Smooth muscle cell (in vitro differentiated cells): Measurements from ENCODE around the gene INTS15. TPM values are rescaled to one million over a fixed set of nuclear protein-coding genes. Genes with fewer than 3 reads are reported as not detected.

ENCODE experiments used
- DNase-seq: peaks from one replicate; lab custom pipeline; 2025; ENCODE audit not compliant: unreplicated experiment; lab: John Stamatoyannopoulos, UW
- H2AFZ ChIP-seq: fragments of 200-600 bp; sonication (generic); 2 replicates; pipeline ENCODE4 v1.6.0; 2016; ENCODE audit warnings: antibody characterized with exemption, low read depth, mild to moderate bottlenecking
- H3F3A ChIP-seq: fragments of 200-600 bp; sonication (generic); 2 replicates; pipeline ENCODE4 v1.6.0; 2017; ENCODE audit warnings: antibody characterized with exemption, low read depth
- H3K27ac ChIP-seq: fragments of 200-600 bp; sonication (generic); 2 replicates; pipeline ENCODE4 v1.5.1; 2016; ENCODE audit warnings: low read depth, mild to moderate bottlenecking
- H3K27me3 ChIP-seq: fragments of 200-600 bp; sonication (generic); 2 replicates; pipeline ENCODE4 v1.6.1; 2016; ENCODE audit warnings: low read depth, mild to moderate bottlenecking
- H3K36me3 ChIP-seq: fragments of 200-600 bp; sonication (generic); 2 replicates; pipeline ENCODE4 v1.5.1; 2016; ENCODE audit warnings: low read depth
- H3K4me1 ChIP-seq: fragments of 200-600 bp; sonication (generic); 2 replicates; pipeline ENCODE4 v1.5.1; 2016; ENCODE audit warnings: low read depth
- H3K4me2 ChIP-seq: fragments of 200-600 bp; sonication (generic); 2 replicates; pipeline ENCODE4 v1.6.0; 2016; ENCODE audit warnings: mild to moderate bottlenecking
- H3K4me3 ChIP-seq: fragments of 200-600 bp; sonication (generic); 2 replicates; pipeline ENCODE4 v1.5.1; 2016; ENCODE audit warnings: mild to moderate bottlenecking
- H3K79me2 ChIP-seq: fragments of 200-600 bp; sonication (generic); 2 replicates; pipeline ENCODE4 v1.6.0; 2016; ENCODE audit warnings: low read depth, mild to moderate bottlenecking
- H3K9ac ChIP-seq: fragments of 200-600 bp; sonication (generic); 2 replicates; pipeline ENCODE4 v1.6.0; 2016; ENCODE audit warnings: low read depth
- H3K9me3 ChIP-seq: fragments of 200-600 bp; sonication (generic); replicated peaks from 2 replicates; pipeline ENCODE4 v1.5.1; 2016; ENCODE audit warnings: low read depth
- H4K20me1 ChIP-seq: fragments of 200-600 bp; sonication (generic); 2 replicates; pipeline ENCODE4 v1.6.0; 2016; ENCODE audit warnings: low read depth
- WGBS: methylation state at CpG from one replicate; pipeline ENCODE4 v1.1.7; 2016; ENCODE audit warnings: low lambda C conversion rate; 5-methylcytosine and 5-hydroxymethylcytosine counted together
- polyA plus RNA-seq: library from polyadenylated mRNA; unstranded; fragments of >200 nt; fragmentation: Nextera tagmentation; extraction: Ambion mirVana; gene quantifications from 2 replicates; pipeline ENCODE4 v1.2.1, GENCODE V29; 2016
- total RNA-seq: library from RNA; depleted of rRNA; stranded (reverse); fragments of >200 nt; gene quantifications from 2 replicates; pipeline ENCODE4 v1.2.3, GENCODE V29; 2014
- TF ChIP-seq, protein P1 (sequence below): fragments of 200-600 bp; sonication (generic); IDR thresholded peaks from 2 replicates; pipeline ENCODE4 v1.5.1; 2017; ENCODE audit warnings: borderline replicate concordance, mild to moderate bottlenecking, antibody characterized with exemption; ENCODE audit not compliant: insufficient read depth, poor library complexity, severe bottlenecking

Gene INTS15
- total and polyA plus RNA-seq, 2 experiments from 2014 or later, result 14.7 to 25.9 TPM

GRCh38 chr7:6606866-6607583, 17.2 kb downstream of the INTS15 start:
- no peak for DNase-seq
- 97% methylated on average over 22 of the region's 36 CpGs for WGBS
- no peaks in the 10 kb centered on the region for H3K4me1 ChIP-seq
- H3K4me3 ChIP-seq, result no peak overlapping the region
- H3K79me2 ChIP-seq, result no peaks in the 10 kb centered on the region
- H3K9ac ChIP-seq, result no peak overlapping the region
- H3K36me3 ChIP-seq, result no peaks in the 10 kb centered on the region
- no peak overlapping the region for H3K4me2 ChIP-seq
- no peaks in the 10 kb centered on the region for H3K27me3 ChIP-seq
- H4K20me1 ChIP-seq, result no peaks in the 10 kb centered on the region
- no peak overlapping the region for H3K27ac ChIP-seq
- no peaks in the 10 kb centered on the region for H3K9me3 ChIP-seq
- H3F3A ChIP-seq, result no peaks in the 10 kb centered on the region
- H2AFZ ChIP-seq, result no peak overlapping the region
- TF ChIP-seq, protein P1, sequence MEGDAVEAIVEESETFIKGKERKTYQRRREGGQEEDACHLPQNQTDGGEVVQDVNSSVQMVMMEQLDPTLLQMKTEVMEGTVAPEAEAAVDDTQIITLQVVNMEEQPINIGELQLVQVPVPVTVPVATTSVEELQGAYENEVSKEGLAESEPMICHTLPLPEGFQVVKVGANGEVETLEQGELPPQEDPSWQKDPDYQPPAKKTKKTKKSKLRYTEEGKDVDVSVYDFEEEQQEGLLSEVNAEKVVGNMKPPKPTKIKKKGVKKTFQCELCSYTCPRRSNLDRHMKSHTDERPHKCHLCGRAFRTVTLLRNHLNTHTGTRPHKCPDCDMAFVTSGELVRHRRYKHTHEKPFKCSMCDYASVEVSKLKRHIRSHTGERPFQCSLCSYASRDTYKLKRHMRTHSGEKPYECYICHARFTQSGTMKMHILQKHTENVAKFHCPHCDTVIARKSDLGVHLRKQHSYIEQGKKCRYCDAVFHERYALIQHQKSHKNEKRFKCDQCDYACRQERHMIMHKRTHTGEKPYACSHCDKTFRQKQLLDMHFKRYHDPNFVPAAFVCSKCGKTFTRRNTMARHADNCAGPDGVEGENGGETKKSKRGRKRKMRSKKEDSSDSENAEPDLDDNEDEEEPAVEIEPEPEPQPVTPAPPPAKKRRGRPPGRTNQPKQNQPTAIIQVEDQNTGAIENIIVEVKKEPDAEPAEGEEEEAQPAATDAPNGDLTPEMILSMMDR, result no peak

- whole genome bisulfite sequencing, result 98% methylated on average over 23 of the region's 38 CpGs
- H3K9ac ChIP-seq, result no peak overlapping the region
- H4K20me1 ChIP-seq, result no peaks in the 10 kb centered on the region
- H3K9me3 ChIP-seq, result no peaks in the 10 kb centered on the region
- H3K27me3 ChIP-seq, result no peaks in the 10 kb centered on the region
- H2AFZ ChIP-seq, result no peak overlapping the region
- no peak for DNase-seq
- H3F3A ChIP-seq, result no peaks in the 10 kb centered on the region
- TF ChIP-seq, protein P1, result no peak
- H3K4me3 ChIP-seq, result no peak overlapping the region
- H3K4me1 ChIP-seq, result no peaks in the 10 kb centered on the region
- H3K27ac ChIP-seq, result no peak overlapping the region
- no peaks in the 10 kb centered on the region for H3K36me3 ChIP-seq
- no peaks in the 10 kb centered on the region for H3K79me2 ChIP-seq
- no peak overlapping the region for H3K4me2 ChIP-seq
These were observed 17.8 kb downstream of the INTS15 start for GRCh38 chr7:6607651-6608051.

DNA sequence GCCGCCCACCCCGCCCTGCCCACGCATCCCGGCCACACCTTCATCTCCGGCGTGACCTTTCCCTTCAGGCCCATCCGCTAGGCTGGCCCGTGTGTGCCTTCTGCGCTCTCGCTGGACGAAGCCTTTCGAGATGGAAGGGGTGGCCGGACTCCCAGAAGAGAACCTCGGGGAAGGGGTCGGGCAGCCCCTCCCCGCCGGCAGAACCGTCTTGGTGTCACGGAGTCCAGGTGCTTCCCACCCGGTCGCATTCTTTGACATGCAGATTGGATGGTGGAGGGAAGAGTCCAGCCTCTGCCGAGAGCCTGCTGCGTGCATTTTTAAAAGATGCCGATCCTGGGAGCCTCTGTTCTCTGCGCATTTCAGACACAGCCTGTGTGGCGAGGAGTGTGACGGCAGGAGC, 18.3 kb downstream of the INTS15 start:
- TF ChIP-seq, protein P1, result no peak
- Histone ChIP-seq H3F3A (no peaks in the 10 kb centered on the region), H3K4me1 (no peaks in the 10 kb centered on the region), H3K79me2 (no peaks in the 10 kb centered on the region), H3K4me2 (no peak overlapping the region), H2AFZ (no peak overlapping the region), H3K9me3 (no peaks in the 10 kb centered on the region), H3K27me3 (no peaks in the 10 kb centered on the region), H4K20me1 (no peaks in the 10 kb centered on the region), H3K36me3 (no peaks in the 10 kb centered on the region), H3K9ac (no peak overlapping the region), H3K4me3 (no peak overlapping the region), H3K27ac (no peak overlapping the region)
- 91% methylated on average over 16 of the region's 27 CpGs for WGBS
- DNase-seq, result no peak

- Histone ChIP-seq H2AFZ (no peak overlapping the region), H3K4me3 (no peak overlapping the region), H4K20me1 (no peaks in the 10 kb centered on the region), H3K27ac (no peak overlapping the region), H3K4me2 (no peak overlapping the region), H3K9me3 (no peaks in the 10 kb centered on the region), H3K4me1 (no peaks in the 10 kb centered on the region), H3K36me3 (no peaks in the 10 kb centered on the region), H3K9ac (no peak overlapping the region), H3K27me3 (no peaks in the 10 kb centered on the region), H3F3A (no peaks in the 10 kb centered on the region), H3K79me2 (no peaks in the 10 kb centered on the region)
- 98% methylated on average over 12 of the region's 12 CpGs for WGBS
- DNase-seq, result no peak
- TF ChIP-seq, protein P1, result no peak
These were observed 19.0 kb downstream of the INTS15 start for GRCh38 chr7:6608794-6609193.
